K562 (cell line): ENCODE results near the gene ASB4. TPM values are rescaled to one million over a fixed set of nuclear protein-coding genes. Genes with fewer than 3 reads are reported as not detected.

Experiments used
- ATAC-seq: fragments of 200-7000 bp; cut with Tn5 transposase; 3 replicates; pipeline ENCODE4 v1.9.1; 2020; ENCODE audit warnings: moderate library complexity
- BruUV-seq: library from RNA; stranded (reverse); fragments of 400-500 nt; replicated peaks from 2 replicates; lab custom pipeline; 2021; lab: Mats Ljungman, UMichigan
- CTCF ChIA-PET: fragments of 300-600 bp; formaldehyde crosslinking; extraction: SDS; loops from one replicate; lab custom pipeline; 2021; ENCODE audit warnings: low intra/inter-chr PET ratio; lab: Yijun Ruan, JAX
- POLR2A ChIA-PET: fragments of 300-600, 350-650 bp; sonication (Branson Sonifier 250); formaldehyde crosslinking; extraction: SDS; loops from one replicate; lab custom pipeline; 2021; ENCODE audit warnings: antibody characterized with exemption, inconsistent platforms; lab: Yijun Ruan, JAX
- DNase-seq, 4 experiments: peaks; one replicate each; pipeline versions ENCODE4 v3.0.0 to v3.0.0-alpha.2; 2011 to 2018; ENCODE audit warnings: low spot score in 3 of 4, mixed read lengths in 3 of 4; ENCODE audit errors: extremely low read depth in 1 of 4
- FAIRE-seq: peaks from 2 replicates; lab custom pipeline; 2011; peaks lifted over from hg19 to GRCh38; lab: Jason Lieb, UNC
- H2AFZ ChIP-seq: 2 replicates; pipeline ENCODE4 v1.6.0; 2011; ENCODE audit warnings: low read depth, low read length, control low read depth, inconsistent platforms
- H3K27ac ChIP-seq: fragments of 200-600 bp; 3 replicates; pipeline ENCODE4 v1.8.0; 2011; ENCODE audit warnings: low read depth, mild to moderate bottlenecking, control low read depth, inconsistent platforms, low read length, moderate library complexity, mixed read lengths; ENCODE audit errors: extremely low read depth
- H3K27me3 ChIP-seq, 2 experiments: fragments of 300-600 bp in 1 of 2; 2 replicates in 1 of 2; 3 replicates in 1 of 2; pipeline versions ENCODE4 v1.6.0 to v1.8.0; 2011; ENCODE audit warnings: inconsistent platforms in 2 of 2, low read length in 2 of 2, mild to moderate bottlenecking in 1 of 2, mixed read lengths in 1 of 2, moderate library complexity in 1 of 2; ENCODE audit not compliant: control insufficient read depth in 2 of 2, insufficient read depth in 2 of 2
- H3K36me3 ChIP-seq: fragments of 300-600 bp; 3 replicates; pipeline ENCODE4 v1.8.0; 2011; ENCODE audit warnings: mild to moderate bottlenecking, low read length, inconsistent platforms; ENCODE audit not compliant: control insufficient read depth, insufficient read depth
- H3K4me1 ChIP-seq, 2 experiments: fragments of 200-600 bp in 1 of 2; replicated peaks in 1 of 2; 2 replicates in 1 of 2; 3 replicates in 1 of 2; pipeline versions ENCODE4 v1.5.1 to v1.8.0; 2011; ENCODE audit warnings: inconsistent platforms in 2 of 2, low read length in 2 of 2, mild to moderate bottlenecking in 1 of 2, mixed read lengths in 1 of 2, moderate library complexity in 1 of 2; ENCODE audit not compliant: control insufficient read depth in 2 of 2, insufficient read depth in 2 of 2
- H3K4me2 ChIP-seq: 2 replicates; pipeline ENCODE4 v1.6.1; 2011; ENCODE audit warnings: low read length, control low read depth, inconsistent platforms, mixed read lengths; ENCODE audit not compliant: insufficient read depth
- H3K4me3 ChIP-seq: fragments of 200-600 bp; sonication (generic), shearing (Covaris generic); 2 replicates; pipeline ENCODE4 v1.5.1; 2016; ENCODE audit warnings: control low read depth, inconsistent platforms
- H3K79me2 ChIP-seq: fragments of 200-600 bp; 3 replicates; pipeline ENCODE4 v1.8.0; 2011; ENCODE audit warnings: low read length, inconsistent platforms; ENCODE audit not compliant: control insufficient read depth, insufficient read depth
- H3K9ac ChIP-seq, 2 experiments: 2 replicates each; pipeline versions ENCODE4 v1.6.0 to v1.6.1; 2011; ENCODE audit warnings: low read depth in 2 of 2, low read length in 2 of 2, control low read depth in 1 of 2, inconsistent platforms in 1 of 2, mild to moderate bottlenecking in 1 of 2, mixed read lengths in 1 of 2; ENCODE audit not compliant: insufficient read depth in 1 of 2
- H3K9me1 ChIP-seq: one replicate; pipeline ENCODE4 v1.6.0; 2011; ENCODE audit warnings: inconsistent platforms, mild to moderate bottlenecking, low read length, moderate library complexity; ENCODE audit not compliant: control insufficient read depth, insufficient read depth
- H3K9me3 ChIP-seq: replicated peaks from 2 replicates; pipeline ENCODE4 v1.5.1; 2011; ENCODE audit warnings: low read depth, low read length, inconsistent platforms; ENCODE audit not compliant: control insufficient read depth, insufficient read depth
- H4K20me1 ChIP-seq: replicated peaks from 2 replicates; pipeline ENCODE4 v1.6.1; 2011; ENCODE audit warnings: low read length, inconsistent platforms, mixed read lengths; ENCODE audit not compliant: control insufficient read depth, insufficient read depth
- ARID2 ChIP-seq: fragments of 450-650 bp; IDR thresholded peaks from 2 replicates; pipeline ENCODE4 v1.6.1; 2017; ENCODE audit warnings: antibody characterized with exemption, mild to moderate bottlenecking
- CREB3 ChIP-seq: fragments of 450-650 bp; conservative IDR thresholded peaks from 2 replicates; pipeline ENCODE4 v1.6.1; 2016; ENCODE audit warnings: missing genetic modification characterization, low read depth, mild to moderate bottlenecking, missing compliant biosample characterization, moderate library complexity
- GABPA ChIP-seq: fragments of 200-800 bp; sonication (Bioruptor generic); conservative IDR thresholded peaks from 2 replicates; pipeline ENCODE4 v1.6.1; 2016; ENCODE audit warnings: low read depth, missing genetic modification characterization, missing compliant biosample characterization
- KLF13 ChIP-seq: fragments of 450-650 bp; IDR thresholded peaks from 2 replicates; pipeline ENCODE4 v1.6.1; 2016; ENCODE audit warnings: missing genetic modification characterization, low read depth, mild to moderate bottlenecking, missing compliant biosample characterization, moderate library complexity, borderline replicate concordance
- MED1 ChIP-seq: sonication (generic); formaldehyde crosslinking; IDR thresholded peaks from 2 replicates; pipeline ENCODE4 v1.8.1; 2023; ENCODE audit warnings: missing genetic modification reagents, borderline replicate concordance
- PATZ1 ChIP-seq: fragments of 250-450 bp; sonication (Bioruptor Pico); IDR thresholded peaks from 2 replicates; pipeline ENCODE4 v1.5.0; 2020; ENCODE audit warnings: mild to moderate bottlenecking, borderline replicate concordance
- PRMT5 ChIP-seq: sonication (generic); formaldehyde crosslinking; IDR thresholded peaks from 2 replicates; pipeline ENCODE4 v1.5.0; 2020; ENCODE audit warnings: missing genetic modification reagents
- PRPF4 ChIP-seq: fragments of 200-400 bp; formaldehyde crosslinking; IDR thresholded peaks from one replicate; pipeline ENCODE4 v1.6.1; 2017; ENCODE audit warnings: low read length, low read depth, mild to moderate bottlenecking; ENCODE audit not compliant: insufficient read depth, poor library complexity, severe bottlenecking
- SAFB2 ChIP-seq: fragments of 200-400 bp; formaldehyde crosslinking; IDR thresholded peaks from 2 replicates; pipeline ENCODE4 v1.6.1; 2018; ENCODE audit warnings: borderline replicate concordance, low read length, low read depth, moderate library complexity; ENCODE audit not compliant: severe bottlenecking
- SPI1 ChIP-seq: IDR thresholded peaks from 2 replicates; pipeline ENCODE4 v1.6.1; 2011; ENCODE audit warnings: low read depth, low read length, control low read depth, borderline replicate concordance
- TEAD4 ChIP-seq, 2 experiments: sonication (generic) in 1 of 2; formaldehyde crosslinking in 1 of 2; IDR thresholded peaks; 2 replicates each; pipeline versions ENCODE4 v1.6.1 to v1.8.0; 2012 to 2022; ENCODE audit warnings: borderline replicate concordance in 1 of 2, inconsistent platforms in 1 of 2, low read length in 1 of 2, mild to moderate bottlenecking in 1 of 2, missing genetic modification reagents in 1 of 2
- ZBTB12 ChIP-seq: fragments of 250-450 bp; sonication (Bioruptor Pico); IDR thresholded peaks from 2 replicates; pipeline ENCODE4 v1.4.0; 2020
- ZNF143 ChIP-seq: sonication (generic); formaldehyde crosslinking; IDR thresholded peaks from 2 replicates; pipeline ENCODE4 v1.9.0; 2022; ENCODE audit warnings: mild to moderate bottlenecking, missing genetic modification reagents
- ZNF253 ChIP-seq: fragments of 250-450 bp; sonication (Bioruptor Pico); conservative IDR thresholded peaks from 2 replicates; pipeline ENCODE4 v1.6.1; 2021; ENCODE audit warnings: mild to moderate bottlenecking
- ZNF436 ChIP-seq: fragments of 250-450, 450-650 bp; sonication (Bioruptor Pico); formaldehyde crosslinking; IDR thresholded peaks from 2 replicates; pipeline ENCODE4 v1.7.0; 2020; ENCODE audit warnings: mild to moderate bottlenecking
- ZNF444 ChIP-seq: fragments of 250-450 bp; sonication (Bioruptor Pico); IDR thresholded peaks from 2 replicates; pipeline ENCODE4 v1.4.0; 2020; ENCODE audit warnings: mild to moderate bottlenecking, moderate library complexity
- WGBS: fragments of 100-300 bp; shearing (Covaris generic); methylation state at CpG from one replicate; pipeline ENCODE4 v1.1.6; 2016; ENCODE audit warnings: low coverage, mixed read lengths; ENCODE audit not compliant: insufficient coverage; ENCODE audit errors: missing lambda C conversion rate; 5-methylcytosine and 5-hydroxymethylcytosine counted together
- in situ Hi-C: fragments of 300-500 bp; cut with MboI; formaldehyde crosslinking; loops from 4 replicates; pipeline ENCODE4 v1.15.0; 2018; ENCODE audit warnings: inconsistent platforms, mixed read lengths
- intact Hi-C: fragments of 100-400 bp; cut with micrococcal nuclease; formaldehyde crosslinking; loops from 2 replicates; pipeline ENCODE4 v1.14.2; 2022
- polyA plus RNA-seq, 8 experiments: library from polyadenylated mRNA; depleted of rRNA in 4 of 8; stranded (reverse) in 5 of 8; unstranded in 3 of 8; fragments of >200 nt; fragmentation: Nextera tagmentation in 2 of 8; fragmentation: Illumina TruSeq in 1 of 8; extraction: Ambion mirVana in 2 of 8; extraction: Trizol in 1 of 8; gene quantifications; 2 replicates each; pipeline versions ENCODE4 v1.2.1 to v1.2.3, GENCODE V29; 2011 to 2014; ENCODE audit warnings: inconsistent platforms in 1 of 8, missing spikeins in 1 of 8
- total RNA-seq, 7 experiments: library from RNA; depleted of rRNA in 6 of 7; stranded (reverse); fragments of >200 nt in 6 of 7; fragmentation: Illumina TruSeq in 2 of 7; extraction: Trizol in 2 of 7; gene quantifications; 2 replicates each; pipeline versions ENCODE4 v1.2.1 to v1.2.3, GENCODE V29; 2011 to 2021; ENCODE audit warnings: low replicate concordance in 1 of 7

ASB4 gene
- total and polyA plus RNA-seq, 9 of the 15 experiments (the other 6 are each of a cell fraction or from before 2014, with no cell fraction given) = 0.03 to 0.07 TPM; not detected in 7

GRCh38 chr7:95589766-95590165, 104.0 kb downstream of the ASB4 start:
- POLR2A ChIA-PET = no interaction called here
- no TSS peak for BruUV-seq

More at GRCh38 chr7:95589766-95590165, 104.0 kb downstream of the ASB4 start:
- 5% methylated on average over 1 of the region's 1 CpG for WGBS
- H3K9me3 ChIP-seq = no peaks in the 10 kb centered on the region
- H3K27me3 ChIP-seq = no peaks in the 10 kb centered on the region; a peak in 1 of 5 replicates
- no peak for FAIRE-seq
- H3K4me2 ChIP-seq = no peak overlapping the region
- no peaks in the 10 kb centered on the region for H4K20me1 ChIP-seq
- intact Hi-C loops = no loop called here
- H3K9ac ChIP-seq = no peak overlapping the region
- TF ChIP-seq ZBTB12 (no peak), ZNF253 (CRISPR knock-in tag) (no peak), ZNF436 (CRISPR knock-in tag) (no peak), PRMT5 (CRISPR knock-in tag) (no peak), MED1 (CRISPR knock-in tag) (no peak), TEAD4 (IDR thresholded peaks at IDR 0.05; ENCODE audit: low read length) (no peak), TEAD4 (CRISPR knock-in tag; IDR thresholded peaks at IDR 0.05; ENCODE audit: borderline replicate concordance) (no peak), CREB3 (no peak), GABPA (tag) (no peak), SAFB2 (no peak), SPI1 (no peak), ZNF143 (CRISPR knock-in tag) (no peak), ZNF444 (CRISPR knock-in tag) (no peak), KLF13 (tag) (no peak), PATZ1 (no peak), PRPF4 (no peak), ARID2 (no peak)
- H2AFZ ChIP-seq = no peak overlapping the region
- in situ Hi-C loops = no loop called here
- no peak for ATAC-seq
- no peaks in the 10 kb centered on the region for H3K4me1 ChIP-seq
- no peak for DNase-seq
- no peak overlapping the region for H3K4me3 ChIP-seq
- CTCF ChIA-PET = no interaction called here
- H3K79me2 ChIP-seq = no peaks in the 10 kb centered on the region
- no peak overlapping the region for H3K27ac ChIP-seq
- H3K9me1 ChIP-seq = no peaks in the 10 kb centered on the region
- no peaks in the 10 kb centered on the region for H3K36me3 ChIP-seq
